Measurements from ENCODE around the gene ADAMTS16.

- TF ChIP-seq GATA2 (IDR thresholded peaks at IDR 0.05; ENCODE audit: low read depth, low read length) = no peak
- TF ChIP-seq GATA3 (IDR thresholded peaks at IDR 0.05; ENCODE audit: low read depth, low read length) = no peak
Measured at GRCh38 chr5:5335700-5336264, 195.7 kb downstream of the ADAMTS16 start.

Data from SH-SY5Y (cell line).